ENCODE data around the gene PCDHGA6.
A peak's percentile ranks its signal among the peaks of the same experiment; 100 is the strongest.
"Not testable (repeated sequence)": the region's sequence is repeated elsewhere in the genome, so short reads cannot be mapped to it uniquely, and the experiment has no call there.

PCDHGA6 gene

DNA sequence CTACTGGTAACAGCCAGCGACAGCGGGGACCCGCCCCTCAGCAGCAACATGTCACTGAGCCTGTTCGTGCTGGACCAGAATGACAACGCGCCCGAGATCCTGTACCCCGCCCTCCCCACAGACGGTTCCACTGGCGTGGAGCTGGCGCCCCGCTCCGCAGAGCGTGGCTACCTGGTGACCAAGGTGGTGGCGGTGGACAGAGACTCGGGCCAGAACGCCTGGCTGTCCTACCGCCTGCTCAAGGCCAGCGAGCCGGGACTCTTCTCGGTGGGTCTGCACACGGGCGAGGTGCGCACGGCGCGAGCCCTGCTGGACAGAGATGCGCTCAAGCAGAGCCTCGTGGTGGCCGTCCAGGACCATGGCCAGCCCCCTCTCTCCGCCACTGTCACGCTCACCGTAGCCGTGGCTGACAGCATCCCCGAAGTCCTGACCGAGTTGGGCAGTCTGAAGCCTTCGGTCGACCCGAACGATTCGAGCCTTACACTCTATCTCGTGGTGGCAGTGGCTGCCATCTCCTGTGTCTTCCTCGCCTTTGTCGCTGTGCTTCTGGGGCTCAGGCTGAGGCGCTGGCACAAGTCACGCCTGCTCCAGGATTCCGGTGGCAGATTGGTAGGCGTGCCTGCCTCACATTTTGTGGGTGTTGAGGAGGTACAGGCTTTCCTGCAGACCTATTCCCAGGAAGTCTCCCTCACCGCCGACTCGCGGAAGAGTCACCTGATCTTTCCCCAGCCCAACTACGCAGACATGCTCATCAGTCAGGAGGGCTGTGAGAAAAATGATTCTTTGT, 20.9 kb downstream of the PCDHGA6 start:
- not testable (repeated sequence) for DNase-seq

GRCh38 chr5:141397756-141398551, 24.3 kb downstream of the PCDHGA6 start, which contains the start of gene PCDHGB5:
Gene PCDHGB5, plus strand, starts transcription at chr5:141397947. Its CDS starts 181 bp downstream, at chr5:141398128.
- not testable (repeated sequence) for DNase-seq

DNA sequence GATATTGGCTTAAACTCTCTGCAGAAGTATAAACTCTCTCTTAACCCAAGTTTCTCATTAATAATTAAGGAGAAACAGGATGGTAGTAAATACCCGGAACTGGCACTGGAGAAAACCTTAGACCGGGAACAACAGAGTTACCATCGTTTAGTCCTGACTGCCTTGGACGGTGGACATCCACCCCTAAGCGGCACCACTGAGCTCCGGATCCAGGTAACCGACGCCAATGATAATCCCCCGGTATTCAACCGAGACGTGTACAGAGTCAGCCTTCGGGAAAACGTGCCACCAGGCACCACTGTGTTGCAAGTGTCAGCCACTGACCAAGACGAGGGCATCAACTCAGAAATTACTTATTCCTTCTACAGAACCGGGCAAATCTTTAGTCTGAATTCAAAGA, 24.9 kb downstream of the PCDHGA6 start:
- no peak for DNase-seq

GRCh38 chr5:141399555-141400258, 26.0 kb downstream of the PCDHGA6 start:
- DNase-seq, result no peak

- no peak for DNase-seq
Measured at GRCh38 chr5:141402553-141403243, 29.0 kb downstream of the PCDHGA6 start, which contains the start of gene PCDHGA9. Gene PCDHGA9, plus strand, starts transcription at chr5:141402778. Its CDS starts 175 bp downstream, at chr5:141402953.

- no peak for DNase-seq
Measured at GRCh38 chr5:141403387-141403786, 29.7 kb downstream of the PCDHGA6 start.

DNA sequence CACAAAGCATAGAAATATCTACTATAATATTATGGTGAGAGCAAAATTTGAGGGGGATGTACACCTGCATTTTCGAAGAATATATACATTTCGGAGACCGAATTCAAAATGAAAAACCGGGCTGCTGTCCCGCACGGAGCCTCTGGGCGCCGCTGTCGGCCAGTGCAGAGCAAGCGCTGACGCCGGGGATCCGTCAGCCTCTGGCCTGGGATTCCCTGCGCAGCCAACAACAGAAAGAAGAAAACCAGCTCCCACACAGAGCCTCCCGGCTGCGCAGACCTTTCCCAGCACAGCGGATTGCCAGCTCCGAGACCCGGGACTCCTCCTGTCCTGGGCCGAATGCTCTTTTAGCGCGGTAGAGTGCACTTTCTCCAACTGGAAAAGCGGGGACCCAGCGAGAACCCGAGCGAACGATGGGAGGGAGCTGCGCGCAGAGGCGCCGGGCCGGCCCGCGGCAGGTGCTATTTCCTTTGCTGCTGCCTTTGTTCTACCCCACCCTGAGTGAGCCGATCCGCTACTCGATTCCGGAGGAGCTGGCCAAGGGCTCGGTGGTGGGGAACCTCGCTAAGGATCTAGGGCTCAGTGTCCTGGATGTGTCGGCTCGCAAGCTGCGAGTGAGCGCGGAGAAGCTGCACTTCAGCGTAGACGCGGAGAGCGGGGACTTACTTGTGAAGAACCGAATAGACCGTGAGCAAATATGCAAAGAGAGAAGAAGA, 34.3 kb downstream of the PCDHGA6 start, which contains the start of gene PCDHGB6:
Gene PCDHGB6, plus strand, starts transcription at position 232 of the 716 bp plus-strand sequence. Its CDS starts 182 bp downstream, at position 414.
- not testable (repeated sequence) for DNase-seq

DNA sequence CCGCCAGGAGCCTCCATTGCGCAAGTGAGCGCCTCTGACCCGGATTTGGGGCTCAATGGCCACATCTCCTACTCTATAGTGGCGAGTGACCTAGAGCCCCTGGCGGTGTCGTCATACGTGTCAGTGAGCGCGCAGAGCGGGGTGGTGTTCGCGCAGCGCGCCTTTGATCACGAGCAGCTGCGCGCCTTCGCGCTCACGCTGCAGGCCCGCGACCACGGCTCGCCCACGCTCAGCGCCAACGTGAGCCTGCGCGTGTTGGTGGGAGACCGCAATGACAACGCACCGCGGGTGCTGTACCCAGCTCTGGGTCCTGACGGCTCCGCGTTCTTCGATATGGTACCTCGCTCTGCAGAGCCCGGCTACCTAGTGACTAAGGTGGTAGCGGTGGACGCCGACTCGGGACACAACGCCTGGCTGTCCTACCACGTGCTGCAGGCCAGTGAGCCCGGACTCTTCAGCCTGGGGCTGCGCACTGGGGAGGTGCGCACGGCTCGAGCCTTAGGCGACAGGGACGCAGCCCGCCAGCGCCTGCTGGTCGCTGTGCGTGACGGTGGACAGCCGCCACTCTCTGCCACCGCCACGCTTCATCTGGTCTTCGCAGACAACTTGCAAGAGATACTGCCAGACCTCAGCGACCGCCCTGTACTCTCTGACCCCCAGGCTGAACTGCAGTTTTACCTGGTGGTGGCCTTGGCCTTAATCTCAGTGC, 36.1 kb downstream of the PCDHGA6 start:
- DNase-seq, result no peak

DNA sequence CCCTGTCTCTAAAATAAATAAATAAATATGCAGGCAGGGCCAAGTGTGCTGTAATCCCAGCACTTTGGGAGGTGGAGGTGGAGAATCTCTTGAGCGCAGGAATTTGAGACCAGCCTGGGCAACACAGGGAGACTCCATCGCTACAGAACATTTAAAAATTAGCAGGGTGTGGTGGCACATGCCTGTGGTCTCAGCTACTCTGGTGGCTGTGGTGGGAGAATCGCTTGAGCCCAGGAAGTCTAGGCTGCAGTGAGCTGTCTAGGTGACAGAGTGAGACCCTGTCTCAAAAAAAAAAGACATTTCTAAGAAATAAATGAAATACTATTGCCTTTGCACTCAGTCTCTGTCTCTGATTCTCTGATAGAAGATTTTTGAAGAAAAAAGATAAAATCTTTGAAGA, 37.9 kb downstream of the PCDHGA6 start:
- no peak for DNase-seq

DNA sequence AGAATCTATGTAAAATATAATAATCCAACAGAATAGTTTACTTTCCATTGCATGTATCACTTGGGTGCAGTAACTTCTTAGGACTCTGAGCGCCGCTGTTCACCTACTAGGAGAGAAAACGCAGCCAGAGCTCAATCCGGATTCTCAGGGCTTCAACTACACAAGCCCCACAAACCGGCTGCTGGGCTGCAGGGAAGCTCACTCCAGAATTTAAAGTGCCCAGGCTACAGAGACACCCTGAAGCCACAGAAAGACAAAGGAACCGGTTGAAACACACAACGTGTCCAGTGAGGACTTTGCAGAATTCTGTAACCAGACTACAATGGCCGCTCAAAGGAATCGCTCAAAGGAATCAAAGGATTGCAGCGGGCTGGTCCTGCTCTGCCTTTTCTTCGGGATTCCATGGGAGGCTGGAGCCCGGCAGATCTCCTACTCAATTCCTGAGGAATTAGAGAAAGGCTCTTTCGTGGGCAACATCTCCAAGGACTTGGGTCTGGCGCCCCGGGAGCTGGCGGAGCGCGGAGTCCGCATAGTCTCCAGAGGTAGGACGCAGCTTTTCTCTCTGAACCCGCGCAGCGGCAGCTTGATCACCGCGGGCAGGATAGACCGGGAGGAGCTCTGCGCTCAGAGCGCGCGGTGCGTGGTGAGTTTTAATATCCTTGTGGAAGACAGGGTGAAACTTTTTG, 39.3 kb downstream of the PCDHGA6 start, which contains the start of gene PCDHGA10:
Gene PCDHGA10, plus strand, starts transcription at position 134 of the 686 bp plus-strand sequence. Its CDS starts 189 bp downstream, at position 323.
- DNase-seq, result peak; percentile 48 to 49

GRCh38 chr5:141413540-141414069, 39.9 kb downstream of the PCDHGA6 start:
- no peak for DNase-seq

DNA sequence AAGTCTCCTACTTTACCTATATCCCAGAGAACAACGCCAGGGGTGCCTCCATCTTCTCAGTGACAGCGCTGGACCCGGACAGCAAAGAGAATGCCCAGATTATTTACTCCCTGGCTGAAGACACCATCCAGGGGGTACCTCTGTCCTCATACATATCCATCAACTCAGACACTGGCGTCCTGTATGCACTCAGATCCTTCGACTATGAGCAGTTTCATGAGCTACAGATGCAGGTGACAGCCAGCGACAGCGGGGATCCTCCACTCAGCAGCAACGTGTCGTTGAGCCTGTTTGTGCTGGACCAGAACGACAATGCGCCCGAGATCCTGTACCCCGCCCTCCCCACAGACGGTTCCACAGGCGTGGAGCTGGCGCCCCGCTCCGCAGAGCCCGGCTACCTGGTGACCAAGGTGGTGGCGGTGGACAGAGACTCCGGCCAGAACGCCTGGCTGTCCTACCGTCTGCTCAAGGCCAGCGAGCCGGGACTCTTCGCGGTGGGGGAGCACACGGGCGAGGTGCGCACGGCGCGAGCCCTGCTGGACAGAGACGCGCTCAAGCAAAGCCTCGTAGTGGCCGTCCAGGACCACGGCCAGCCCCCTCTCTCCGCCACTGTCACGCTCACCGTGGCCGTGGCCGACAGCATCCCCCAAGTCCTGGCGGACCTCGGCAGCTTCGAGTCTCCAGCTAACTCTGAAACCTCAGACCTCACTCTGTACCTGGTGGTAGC, 41.0 kb downstream of the PCDHGA6 start:
- not testable (repeated sequence) for DNase-seq

DNA sequence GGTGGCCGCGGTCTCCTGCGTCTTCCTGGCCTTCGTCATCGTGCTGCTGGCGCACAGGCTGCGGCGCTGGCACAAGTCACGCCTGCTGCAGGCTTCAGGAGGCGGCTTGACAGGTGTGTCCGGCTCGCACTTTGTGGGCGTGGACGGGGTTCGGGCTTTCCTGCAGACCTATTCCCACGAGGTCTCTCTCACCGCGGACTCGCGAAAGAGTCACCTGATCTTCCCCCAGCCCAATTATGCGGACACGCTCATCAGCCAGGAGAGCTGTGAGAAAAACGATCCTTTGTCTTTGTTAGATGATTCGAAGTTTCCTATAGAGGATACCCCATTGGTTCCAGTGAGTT, 41.6 kb downstream of the PCDHGA6 start:
- not testable (repeated sequence) for DNase-seq

DNA sequence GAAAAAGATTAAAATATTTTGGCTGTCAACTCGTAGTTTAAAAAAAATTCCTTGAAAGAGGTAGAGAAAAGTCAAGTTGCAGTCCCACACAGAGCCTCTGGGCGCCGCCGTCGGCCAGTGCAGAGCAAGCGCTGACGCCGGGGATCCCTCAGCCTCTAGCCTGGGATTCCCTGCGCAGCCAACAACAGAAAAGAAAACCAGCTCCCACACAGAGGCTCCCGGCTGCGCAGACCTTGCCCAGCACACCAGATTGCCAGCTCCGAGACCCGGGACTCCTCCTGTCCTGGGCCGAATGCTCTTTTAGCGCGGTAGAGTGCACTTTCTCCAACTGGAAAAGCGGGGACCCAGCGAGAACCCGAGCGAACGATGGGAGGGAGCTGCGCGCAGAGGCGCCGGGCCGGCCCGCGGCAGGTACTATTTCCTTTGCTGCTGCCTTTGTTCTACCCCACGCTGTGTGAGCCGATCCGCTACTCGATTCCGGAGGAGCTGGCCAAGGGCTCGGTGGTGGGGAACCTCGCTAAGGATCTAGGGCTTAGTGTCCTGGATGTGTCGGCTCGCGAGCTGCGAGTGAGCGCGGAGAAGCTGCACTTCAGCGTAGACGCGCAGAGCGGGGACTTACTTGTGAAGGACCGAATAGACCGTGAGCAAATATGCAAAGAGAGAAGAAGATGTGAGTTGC, 43.9 kb downstream of the PCDHGA6 start, which contains the start of gene PCDHGB7:
Gene PCDHGB7, plus strand, starts transcription at position 184 of the 679 bp plus-strand sequence. Its CDS starts 183 bp downstream, at position 367.
- peak in 1 of 2 donors; percentile 38 for DNase-seq

DNA sequence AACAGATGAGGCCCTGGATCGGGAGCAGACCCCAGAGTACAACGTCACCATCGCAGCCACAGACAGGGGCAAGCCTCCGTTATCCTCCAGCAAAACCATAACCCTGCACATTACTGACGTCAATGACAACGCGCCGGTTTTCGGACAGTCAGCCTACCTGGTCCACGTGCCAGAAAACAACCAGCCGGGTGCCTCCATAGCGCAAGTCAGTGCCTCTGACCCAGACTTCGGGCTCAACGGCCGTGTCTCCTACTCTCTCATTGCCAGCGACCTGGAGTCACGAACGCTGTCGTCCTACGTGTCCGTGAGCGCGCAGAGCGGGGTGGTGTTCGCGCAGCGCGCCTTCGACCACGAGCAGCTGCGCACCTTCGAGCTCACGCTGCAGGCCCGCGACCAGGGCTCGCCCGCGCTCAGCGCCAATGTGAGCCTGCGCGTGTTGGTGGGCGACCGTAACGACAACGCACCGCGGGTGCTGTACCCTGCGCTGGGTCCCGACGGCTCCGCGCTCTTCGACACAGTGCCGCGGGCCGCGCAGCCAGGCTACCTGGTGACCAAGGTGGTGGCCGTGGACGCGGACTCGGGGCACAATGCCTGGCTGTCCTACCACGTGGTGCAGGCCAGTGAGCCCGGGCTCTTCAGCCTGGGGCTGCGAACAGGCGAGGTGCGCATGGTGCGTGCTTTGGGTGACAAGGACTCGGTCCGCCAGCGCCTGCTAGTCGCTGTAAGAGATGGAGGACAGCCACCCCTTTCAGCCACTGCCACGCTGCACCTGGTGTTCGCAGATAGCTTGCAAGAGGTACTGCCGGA, 45.6 kb downstream of the PCDHGA6 start:
- no peak for DNase-seq

DNA sequence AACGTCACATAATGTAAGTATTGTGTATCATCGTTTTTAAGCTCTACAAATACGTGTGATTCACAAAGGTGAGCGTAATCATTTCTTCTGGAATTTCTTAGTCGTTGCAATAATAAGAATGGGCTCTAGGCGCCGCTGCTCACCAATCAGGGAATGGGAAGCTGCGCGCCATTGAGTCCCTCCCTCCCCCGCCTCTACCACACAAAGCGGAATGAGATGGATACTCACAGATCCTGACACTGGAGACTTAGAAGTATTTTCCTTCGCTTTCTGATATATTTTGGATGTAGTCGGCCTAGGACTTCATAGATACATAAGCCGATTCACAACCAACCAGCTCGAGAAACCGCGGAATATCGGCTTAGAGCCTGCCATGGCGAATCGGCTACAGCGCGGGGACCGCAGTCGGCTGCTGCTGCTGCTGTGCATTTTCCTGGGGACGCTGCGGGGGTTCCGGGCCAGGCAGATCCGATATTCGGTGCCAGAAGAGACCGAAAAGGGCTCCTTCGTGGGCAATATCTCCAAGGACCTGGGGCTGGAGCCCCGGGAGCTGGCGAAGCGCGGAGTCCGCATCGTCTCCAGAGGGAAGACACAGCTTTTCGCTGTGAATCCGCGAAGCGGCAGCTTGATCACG, 47.3 kb downstream of the PCDHGA6 start, which contains the start of gene PCDHGA11:
Gene PCDHGA11, plus strand, starts transcription at position 197 of the 634 bp plus-strand sequence. Its CDS starts 177 bp downstream, at position 374.
- DNase-seq, result peak in 1 of 2 donors; percentile 25

DNA sequence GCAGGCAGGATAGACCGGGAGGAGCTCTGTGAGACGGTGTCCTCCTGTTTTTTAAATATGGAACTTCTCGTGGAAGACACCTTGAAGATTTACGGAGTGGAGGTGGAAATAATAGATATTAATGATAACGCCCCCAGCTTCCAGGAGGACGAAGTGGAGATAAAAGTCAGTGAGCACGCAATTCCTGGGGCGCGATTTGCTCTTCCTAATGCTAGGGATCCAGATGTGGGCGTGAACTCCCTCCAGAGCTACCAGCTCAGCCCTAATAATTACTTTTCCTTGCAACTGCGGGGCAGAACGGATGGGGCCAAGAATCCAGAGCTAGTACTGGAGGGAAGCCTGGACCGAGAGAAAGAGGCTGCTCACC, 47.8 kb downstream of the PCDHGA6 start:
- DNase-seq, result no peak
